Stimulated activated CD8-positive, alpha-beta memory T cell treated with anti-CD3 and anti-CD28 coated beads, Interleukin-7, amount 100 ng/mL, for 48 hours (primary cell): ENCODE measurements around the gene CD84.
A peak's percentile ranks its signal among the peaks of the same experiment; 100 is the strongest.

ENCODE experiments used
- DNase-seq, 2 donors: peaks; one replicate each; pipeline ENCODE4 v3.0.0-alpha.2; 2020; ENCODE audit warnings: low read depth in 1 of 2; ENCODE audit errors: extremely low read depth in 1 of 2

Gene CD84, protein sequence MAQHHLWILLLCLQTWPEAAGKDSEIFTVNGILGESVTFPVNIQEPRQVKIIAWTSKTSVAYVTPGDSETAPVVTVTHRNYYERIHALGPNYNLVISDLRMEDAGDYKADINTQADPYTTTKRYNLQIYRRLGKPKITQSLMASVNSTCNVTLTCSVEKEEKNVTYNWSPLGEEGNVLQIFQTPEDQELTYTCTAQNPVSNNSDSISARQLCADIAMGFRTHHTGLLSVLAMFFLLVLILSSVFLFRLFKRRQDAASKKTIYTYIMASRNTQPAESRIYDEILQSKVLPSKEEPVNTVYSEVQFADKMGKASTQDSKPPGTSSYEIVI

DNA sequence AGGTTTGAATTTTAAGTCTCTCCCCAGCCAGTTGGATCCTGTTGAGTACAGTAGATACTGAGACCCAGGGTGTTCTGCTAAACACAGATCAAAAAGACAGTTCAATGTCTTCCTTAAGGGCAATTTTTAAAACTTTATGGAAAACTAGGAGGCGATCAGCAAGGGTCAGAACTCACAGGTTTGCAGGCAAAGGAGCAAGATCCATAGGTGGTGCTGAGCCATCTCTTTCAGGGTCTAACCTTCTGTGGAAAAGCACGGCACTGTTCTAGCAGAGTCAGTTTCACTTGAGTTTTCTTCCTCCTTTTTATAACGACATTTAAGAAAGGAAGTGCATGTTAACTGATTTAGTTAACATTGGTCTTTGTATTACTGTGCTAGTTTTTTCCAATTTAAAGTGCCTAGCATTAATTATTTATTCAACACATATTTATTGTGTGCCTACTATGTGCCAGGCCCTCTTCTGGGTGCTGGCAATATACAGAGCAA, at the start of gene CD84:
Gene CD84, minus strand, starts transcription at position 281 of the 486 bp plus-strand sequence. Its CDS starts 59 bp downstream, at position 222.
- no peak for DNase-seq

DNA sequence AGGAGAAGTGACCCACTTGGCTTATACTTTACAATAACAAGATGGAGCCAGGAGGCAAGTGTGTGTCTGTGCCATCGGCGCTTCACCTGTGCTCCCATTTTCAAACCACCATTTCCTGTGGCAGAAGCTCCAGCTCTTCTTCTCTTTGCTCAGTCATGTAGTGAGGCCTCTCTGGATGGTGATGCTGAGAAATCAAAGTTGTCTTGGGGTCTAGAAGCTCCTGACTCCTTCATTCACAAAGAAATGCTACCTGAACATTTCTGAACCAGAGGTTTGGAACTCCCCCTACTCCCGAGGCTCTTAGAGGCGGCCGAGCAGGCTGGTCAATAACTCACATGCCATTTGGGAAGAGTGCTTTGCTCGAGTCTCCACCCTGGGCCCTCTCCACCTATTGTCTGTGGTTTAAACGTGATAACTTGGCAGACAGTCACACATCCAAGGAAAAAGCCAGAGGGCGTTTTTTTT, 49.5 kb upstream of the CD84 start:
- no peak for DNase-seq

- peak in 1 of 2 donors; percentile 78 for DNase-seq
These were observed 48.5 kb upstream of the CD84 start for GRCh38 chr1:160627677-160628289.

DNA sequence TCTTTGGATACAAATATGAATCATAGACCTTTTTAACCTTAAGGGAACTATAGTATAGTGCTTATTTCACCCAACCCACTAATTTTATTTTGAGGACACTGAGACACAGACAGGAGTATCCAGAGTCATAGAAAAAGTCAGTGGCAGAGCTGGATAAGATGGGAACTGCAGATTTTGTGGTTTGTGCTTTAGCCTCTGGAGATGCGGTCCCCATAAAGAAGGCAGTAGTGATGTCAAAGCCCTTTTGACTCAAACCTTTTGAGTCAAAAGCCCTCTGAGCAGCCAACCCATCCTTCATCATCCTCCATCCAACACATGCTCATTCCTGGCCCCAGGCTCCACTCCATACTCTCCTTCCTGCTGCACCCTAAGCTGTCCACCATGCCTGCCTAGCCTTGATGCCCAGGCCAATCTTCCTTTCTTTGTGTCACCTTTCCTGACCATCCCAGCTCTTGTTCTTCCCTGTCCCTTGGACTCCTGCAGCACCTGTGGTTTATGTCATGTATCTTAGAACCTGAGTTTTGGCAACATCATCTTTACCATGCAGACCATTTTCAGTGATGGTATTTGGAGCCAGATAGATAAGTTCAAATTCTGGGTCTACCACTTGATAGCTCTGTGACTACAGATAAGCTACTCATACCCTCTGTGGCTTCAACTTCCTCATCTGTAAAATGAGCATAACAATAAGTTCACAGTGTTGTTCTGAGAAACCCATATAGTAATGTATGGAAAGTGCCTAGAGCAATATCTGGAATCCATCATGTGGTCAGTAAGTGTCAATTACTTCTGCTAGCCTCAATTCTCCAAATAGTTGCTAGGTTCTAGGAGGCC, 47.4 kb upstream of the CD84 start:
- DNase-seq = no peak

DNA sequence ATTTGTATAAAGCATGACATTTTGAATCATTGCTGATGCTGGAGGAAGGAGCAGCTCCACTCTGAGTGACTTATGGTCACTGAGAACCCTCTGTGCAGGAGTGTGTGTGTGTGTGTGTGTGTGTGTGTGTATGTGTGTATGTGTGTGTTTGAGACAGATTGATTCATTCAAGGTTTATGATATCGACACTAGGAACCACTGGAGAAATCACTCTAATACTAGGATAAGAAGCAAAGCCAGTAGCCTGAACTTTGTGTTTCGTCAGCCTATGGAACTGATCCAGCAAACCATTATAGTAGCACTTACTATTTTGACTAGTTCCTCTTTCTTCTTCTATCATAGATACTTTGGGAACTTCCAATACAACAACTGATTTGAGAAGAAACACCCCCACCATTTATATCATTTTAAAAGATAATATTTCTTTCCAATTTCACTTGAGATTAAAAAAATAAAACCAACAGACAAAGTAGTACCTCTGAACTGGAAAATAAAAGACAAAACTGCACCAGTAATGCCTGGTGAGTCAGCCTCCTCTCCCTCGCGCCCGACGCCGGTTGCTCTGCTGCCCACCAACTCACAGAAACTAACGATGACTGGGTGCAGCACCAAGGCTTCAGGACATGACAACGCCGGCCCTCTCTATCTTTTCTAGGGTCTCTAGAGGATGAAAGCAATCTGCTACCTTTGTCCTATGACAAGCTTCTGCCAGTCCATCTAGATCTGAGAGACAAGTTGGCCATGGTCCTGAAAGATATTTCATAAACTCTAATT, 46.6 kb upstream of the CD84 start:
- peak; percentile 52 to 69 for DNase-seq

DNA sequence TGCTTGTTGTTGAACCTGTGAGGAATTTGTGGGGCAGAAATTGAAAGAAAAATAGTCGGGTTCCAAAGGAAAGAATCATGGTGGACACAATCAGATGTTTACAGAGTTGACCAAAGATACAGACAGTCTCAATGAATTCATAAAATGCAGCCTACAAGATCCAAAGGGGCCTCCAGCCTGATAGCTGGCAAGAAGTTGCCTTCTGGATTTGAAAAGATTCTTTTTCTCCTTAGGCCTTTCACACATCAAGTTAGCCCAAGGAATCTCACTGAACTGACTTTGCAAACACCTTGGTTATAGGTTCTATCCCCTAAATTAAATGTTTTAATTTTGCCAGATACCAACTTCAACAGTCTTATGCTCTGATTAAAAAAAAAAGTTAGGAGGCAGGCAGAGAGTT, 46.0 kb upstream of the CD84 start:
- DNase-seq = no peak

DNA sequence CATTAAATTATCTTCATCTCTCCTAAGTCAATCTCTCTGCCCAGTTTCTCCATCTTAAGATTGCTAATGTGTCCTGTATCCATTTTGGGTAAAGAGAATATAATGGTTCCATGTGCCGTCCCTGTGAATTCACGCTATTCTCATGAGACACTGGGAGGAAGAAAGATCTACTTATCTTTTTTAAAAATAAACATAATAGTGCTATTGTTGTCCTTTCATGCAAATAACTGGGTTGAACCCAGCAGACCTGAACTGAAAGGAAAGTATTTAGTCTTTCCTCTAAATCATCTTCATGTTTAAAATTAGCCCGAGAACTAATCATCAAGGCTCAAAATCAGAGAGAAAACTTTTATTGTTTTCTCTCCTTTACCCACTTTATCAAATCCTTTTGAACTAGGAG, 45.2 kb upstream of the CD84 start:
- no peak for DNase-seq

DNA sequence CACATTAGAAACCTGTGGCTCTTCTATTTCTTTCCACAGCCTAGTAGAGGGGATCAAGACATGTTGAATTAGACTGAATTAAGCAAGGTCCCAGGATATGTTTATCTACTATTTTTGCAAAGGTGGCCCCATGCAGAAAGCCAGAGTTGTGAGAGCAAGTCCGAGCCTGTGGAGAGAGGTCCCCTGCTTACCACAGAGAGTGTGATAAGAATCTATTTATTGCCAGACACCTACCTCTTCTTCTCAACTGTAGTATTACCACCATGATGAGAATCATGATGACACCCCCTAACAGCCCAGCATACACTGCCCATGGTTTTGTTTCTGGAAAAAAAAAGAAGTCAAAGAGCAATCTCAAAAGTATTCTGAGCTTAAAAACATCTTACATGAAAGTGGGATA, 44.6 kb upstream of the CD84 start:
- no peak for DNase-seq

DNA sequence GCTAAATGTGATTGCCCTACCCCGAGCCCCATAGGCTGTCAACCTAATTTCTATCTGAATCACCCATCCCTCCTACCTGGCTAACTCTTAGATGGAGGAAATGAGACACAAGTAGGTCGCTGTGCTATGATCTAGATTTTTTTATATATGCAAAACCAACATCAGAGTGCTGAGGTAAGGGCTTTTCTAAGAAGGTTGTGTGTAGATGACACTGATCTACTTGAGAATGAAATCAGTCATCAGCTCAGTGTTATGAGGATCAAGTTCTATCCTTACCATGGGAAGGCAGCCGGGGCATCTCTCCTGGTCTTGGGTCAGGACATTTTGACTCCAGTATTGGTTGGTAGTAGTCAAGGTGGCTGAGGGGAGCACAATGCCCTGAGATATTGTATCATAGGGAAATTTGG, 43.9 kb upstream of the CD84 start:
- DNase-seq = no peak

- no peak for DNase-seq
These were observed 43.4 kb upstream of the CD84 start for GRCh38 chr1:160622501-160623226.

DNA sequence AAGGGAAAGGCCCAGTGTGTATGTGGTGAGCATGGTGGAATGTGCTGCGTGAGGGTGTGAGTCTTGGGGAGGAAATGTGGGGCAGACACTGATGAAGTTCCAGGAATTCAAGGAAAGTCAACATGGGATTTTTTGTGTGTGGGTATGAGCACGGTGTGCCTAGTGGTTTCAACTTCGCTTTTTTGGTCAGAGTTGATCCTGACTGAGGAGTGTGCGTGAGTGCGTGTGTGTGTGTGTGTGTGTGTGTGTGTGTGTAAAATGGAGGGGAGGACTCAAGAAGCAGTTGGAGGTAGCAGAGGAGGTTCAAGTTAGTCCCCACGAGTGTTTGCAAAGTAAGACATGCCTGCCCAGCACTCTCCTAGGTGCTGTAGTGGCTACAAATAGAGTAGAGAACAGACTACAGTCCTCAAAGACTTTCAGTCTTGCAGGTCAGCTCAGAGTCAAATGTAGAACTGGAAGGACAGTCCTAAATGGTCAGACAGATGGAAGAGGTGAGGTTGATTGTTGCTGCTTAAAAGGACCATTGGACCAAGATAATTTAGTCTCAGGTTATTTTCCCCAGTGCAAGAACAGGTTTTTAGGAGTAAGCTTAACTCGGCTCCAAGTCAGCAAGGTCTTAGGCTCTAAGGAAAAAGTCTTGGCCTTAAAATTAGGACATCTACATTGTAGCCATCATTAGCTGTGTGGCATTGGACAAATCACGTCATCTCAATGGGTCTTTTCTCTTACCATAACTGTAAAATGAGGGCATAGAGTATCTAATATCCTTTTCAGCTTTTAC, 42.5 kb upstream of the CD84 start:
- no peak for DNase-seq

GRCh38 chr1:160620942-160621632, 41.8 kb upstream of the CD84 start:
- no peak for DNase-seq

GRCh38 chr1:160619742-160620277, 40.5 kb upstream of the CD84 start:
- no peak for DNase-seq

- DNase-seq = no peak
These were observed 39.5 kb upstream of the CD84 start for GRCh38 chr1:160618763-160619274.

- no peak for DNase-seq
These were observed 39.0 kb upstream of the CD84 start for GRCh38 chr1:160618327-160618726.

DNA sequence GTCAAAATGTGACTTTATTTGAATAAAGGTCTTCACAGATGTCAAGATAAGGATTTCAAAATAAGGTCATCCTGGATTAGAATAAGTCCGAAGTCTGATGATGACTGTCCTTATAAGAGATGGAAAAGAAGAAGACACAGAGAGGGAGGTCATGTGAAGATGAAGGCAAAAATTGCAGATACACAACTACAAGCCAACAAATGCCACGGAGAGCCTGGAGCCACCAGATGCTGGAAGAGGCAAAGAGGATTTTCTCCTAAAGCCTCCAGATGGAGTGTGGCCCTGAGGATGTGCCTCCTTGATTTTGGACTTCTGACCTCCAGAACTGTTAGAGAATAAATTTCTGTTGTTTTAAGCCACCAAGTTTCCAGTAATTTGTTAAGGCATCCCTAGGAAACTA, 36.4 kb upstream of the CD84 start:
- DNase-seq = no peak

GRCh38 chr1:160614410-160614809, 35.1 kb upstream of the CD84 start:
- DNase-seq = no peak

DNA sequence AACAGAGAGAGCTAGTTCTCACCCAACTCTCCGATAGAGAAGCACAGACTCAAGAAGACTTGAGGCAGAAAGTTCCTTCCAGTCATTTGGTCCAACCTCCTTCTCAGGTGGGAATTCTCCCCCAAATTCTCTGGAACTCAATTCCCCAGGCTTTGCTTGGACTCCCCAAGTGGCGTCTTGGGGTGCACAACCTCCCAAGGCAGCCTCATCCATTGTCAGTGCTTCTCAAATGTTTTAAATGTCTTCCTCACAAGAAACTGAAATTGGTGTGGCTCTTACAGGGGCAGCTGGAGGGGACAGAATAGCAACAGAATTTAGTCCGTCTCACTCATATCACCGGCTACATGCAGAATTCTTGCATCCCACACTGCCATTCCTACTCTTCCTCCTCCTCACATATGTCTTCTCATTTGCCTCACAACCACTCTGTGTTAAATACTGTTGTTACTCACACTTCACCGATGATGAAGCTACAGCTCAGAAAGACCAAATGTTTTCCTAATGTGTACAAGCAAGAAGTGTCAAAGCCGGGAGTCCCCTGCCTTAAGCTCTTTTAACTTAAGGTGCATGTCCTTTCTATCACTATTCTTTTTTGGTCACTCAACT, 33.4 kb upstream of the CD84 start:
- no peak for DNase-seq
